8988T (cell line): Measurements from ENCODE around the gene NAA35.
"Not testable (repeated sequence)": the region's sequence is repeated elsewhere in the genome, so short reads cannot be mapped to it uniquely, and the experiment has no call there.

Experiments
- DNase-seq: peaks from one replicate; pipeline ENCODE4 v3.0.0; 2011

Gene NAA35

DNA sequence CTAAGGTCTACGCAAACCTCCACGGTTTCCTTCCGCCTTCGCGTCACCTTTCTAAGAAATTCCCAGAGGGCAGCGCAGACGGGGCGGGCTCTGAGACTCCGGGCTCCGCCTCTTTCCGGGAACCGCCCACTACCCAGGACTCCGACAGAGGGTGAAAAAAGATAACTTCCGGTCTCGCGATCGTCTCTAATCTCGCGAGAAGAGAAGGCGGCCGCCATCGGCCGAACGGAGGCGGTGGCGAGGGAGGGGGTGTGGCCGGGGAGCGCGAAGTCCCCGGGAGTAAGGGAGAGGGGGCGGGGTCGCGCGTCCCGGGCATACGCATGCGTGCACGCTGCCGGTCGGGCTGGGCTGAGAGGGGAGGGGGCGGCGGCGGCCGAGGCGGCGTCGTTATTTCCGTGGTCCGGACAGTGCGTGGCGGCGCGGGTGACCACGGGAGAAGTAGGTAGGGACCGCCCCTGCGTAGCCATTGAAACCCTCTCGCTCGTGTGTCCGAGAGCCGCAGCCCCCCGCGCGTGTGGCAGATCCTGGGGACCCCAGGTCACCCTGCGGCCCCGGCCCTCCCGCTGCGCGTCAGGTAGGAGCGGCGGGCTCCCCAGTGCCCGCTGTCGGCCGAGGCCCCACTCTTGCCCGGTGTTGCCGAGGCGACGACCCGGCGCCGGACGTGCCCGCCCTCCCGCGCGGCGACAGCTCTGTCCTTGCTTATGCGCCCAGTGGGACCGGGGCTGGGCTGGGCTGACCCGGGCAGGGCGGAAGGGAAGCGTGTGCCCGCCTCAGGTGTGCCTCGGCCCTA is at the start of gene NAA35:
Gene NAA35, plus strand, starts transcription at position 315 of the 790 bp plus-strand sequence. CDS start 1,014 bp downstream, outside the sequence.
- DNase-seq, result peak; percentile 89

DNA sequence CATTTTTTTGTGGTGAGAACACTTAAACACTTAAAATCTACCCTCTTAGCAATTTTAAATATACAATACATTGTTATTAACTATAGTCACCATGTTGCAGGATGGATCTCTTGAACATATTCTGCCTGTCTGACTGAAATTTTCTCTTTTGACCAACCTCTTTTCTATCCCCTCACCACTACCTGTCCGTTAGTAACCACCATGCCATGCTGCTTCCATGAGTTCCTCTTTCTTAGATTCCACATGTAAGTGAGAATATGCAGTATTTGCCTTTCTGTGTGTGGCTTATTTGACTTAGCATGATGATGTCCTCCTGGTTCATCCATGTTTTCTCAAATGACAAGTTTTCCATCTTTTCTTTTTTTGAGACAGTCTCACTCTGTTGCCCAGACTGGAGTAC is 48.5 kb upstream of the NAA35 start:
- DNase-seq, result no peak

DNA sequence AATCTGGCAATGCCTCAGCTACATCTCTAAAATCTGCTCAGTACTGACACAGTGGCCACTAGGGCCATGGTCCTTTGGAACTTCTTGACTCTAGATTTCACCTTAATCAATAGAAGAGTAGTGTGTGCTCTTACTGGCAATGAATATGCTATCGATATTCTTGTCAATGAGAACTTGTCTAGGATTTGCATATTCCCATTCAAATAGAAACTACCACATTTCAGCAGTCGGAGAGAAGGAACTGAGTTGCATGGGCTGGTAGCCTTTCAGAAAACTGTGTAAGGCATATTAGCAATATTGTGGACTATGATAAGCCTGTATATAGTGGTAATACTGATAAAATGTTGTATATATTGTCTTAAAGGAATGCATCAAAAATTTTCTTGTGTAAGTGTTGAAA is 45.3 kb upstream of the NAA35 start:
- no peak for DNase-seq

DNA sequence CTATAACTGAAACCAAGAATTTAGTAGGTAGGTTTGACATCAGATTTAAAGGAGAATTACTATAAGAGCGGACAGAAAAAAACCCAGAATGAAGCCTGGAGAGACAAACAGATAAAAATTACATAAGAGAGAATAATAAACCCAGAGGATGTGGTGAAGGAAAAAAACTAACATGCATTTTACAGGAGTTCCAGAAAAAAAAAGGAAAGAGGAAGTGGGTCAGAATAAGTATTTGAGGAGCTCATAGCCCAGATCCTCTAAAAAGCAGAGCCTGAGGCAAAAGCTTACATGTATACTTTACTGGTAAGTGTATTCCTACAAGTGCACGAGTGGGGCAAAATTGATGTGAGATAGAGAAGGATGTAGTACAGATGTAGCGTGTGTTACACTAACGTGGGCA is 43.1 kb upstream of the NAA35 start:
- DNase-seq, result no peak

DNA sequence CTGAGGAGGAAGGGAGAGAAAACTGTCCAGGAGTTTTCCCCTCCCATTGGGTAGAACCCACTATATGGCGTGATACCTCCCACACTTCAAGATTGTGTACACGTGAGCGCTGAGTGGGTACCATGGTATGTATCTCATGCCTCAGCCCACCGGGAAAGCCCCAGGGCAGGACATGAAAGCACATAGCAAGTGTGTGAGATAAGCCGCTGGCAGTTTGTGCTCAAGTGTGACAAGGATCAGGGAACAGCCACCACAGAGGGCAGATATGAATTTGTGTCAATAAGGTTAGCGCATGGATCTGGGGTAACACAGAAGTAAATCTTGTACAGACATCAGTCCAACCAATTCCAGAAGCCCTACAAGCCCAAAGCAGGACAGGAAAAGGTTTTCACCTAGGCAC is 42.6 kb upstream of the NAA35 start:
- no peak for DNase-seq

DNA sequence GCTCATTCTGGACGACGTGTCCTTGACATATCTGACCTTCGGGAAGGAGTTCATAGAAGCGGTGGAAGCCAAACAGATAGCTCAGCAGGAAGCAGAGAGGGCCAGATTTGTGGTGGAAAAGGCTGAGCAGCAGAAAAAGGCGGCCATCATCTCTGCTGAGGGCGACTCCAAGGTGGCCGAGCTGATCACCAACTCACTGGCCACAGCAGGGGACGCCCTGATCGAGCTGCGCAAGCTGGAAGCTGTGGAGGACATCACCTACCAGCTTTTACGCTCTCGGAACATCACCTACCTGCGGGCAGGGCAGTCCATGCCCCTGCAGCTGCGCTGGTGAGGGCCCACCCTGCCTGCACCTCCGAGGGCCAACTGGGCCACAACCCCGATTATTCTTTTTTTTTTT is 41.6 kb upstream of the NAA35 start:
- no peak for DNase-seq

DNA sequence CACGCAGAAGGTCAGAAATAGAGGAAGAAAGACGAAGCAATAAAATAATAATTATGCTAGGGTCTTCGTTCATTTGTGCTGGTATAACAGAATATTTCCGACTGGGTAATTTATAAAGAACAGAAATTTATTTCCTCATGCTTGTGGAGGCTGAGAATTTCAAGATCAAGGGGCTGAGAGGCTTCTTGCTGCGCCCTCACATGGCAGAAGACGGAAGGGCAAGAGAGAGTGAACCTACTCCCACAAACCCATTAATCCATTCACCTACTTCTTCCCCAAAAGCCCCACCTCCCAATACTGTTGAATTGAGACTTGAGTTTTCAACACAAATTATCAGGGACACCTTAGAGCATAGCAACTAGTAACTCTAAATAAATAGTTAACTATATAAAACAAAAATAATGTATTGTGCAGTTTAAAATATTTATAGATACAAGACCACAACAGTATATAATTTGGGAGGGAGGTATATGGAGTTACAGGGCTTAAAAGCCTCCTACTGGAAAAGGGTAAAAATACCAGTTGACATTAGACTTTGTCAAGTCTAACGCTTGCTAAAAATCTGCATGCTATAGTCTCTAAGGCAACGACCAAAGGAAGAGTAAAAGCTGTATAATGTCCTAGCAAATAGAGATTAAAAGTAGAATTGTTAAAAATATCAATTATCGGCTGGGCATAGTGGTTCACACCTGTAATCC is 40.3 kb upstream of the NAA35 start:
- no peak for DNase-seq

DNA sequence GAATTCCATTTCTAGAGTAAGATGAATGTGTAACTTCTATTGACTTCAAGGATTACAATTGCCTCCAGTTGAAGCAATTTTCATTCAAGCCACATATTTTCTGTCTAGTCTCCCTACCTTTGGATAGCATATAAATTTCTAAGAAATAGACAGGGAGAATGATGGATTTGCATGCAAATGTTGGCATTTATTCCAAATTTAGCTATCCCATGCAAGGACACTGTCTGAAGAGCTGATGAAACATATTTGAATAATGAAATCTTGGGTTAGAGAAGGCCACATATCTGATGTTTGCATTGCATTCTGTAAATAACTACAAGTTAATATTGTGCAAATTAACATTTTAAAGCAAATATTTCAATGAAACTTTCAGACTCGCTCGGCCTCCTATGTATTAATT is 36.0 kb upstream of the NAA35 start:
- DNase-seq, result no peak

DNA sequence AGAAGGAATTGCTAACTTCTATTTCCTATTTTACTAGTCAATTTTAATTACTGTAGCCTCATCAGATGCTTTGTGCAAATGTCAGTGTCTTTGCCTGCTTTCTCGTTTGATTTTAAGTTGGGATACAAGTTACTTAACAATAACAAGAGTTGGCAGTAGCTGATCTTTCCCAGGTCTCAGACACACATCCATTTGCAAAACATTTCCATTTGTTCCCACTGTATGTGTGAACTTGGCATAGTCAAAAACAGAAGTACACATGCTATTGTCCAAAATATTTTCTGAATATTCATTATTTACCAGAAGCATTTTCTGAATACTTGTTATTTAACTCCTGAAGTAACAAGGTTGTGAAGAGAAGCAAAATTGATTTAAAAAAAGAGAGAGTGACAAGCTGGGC is 35.0 kb upstream of the NAA35 start:
- no peak for DNase-seq

DNA sequence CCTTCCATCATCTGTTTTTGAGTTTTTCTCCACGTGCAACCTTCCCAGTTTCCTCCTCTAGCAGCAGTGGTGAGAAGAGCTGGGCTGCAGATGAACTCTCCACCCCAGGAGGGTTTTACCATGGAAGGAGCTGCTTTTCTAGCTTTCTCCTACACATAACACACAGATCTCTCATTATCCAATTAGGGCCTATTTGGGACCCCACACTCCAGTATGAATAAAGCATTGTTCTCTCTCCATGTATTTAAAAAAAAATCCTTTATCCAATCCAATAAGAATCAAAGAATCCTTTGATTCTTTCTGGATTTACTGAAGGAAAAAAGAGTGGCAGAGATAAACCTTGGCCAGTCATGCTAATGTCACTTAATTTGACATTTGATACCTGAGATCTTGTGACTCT is 31.6 kb upstream of the NAA35 start:
- no peak for DNase-seq

DNA sequence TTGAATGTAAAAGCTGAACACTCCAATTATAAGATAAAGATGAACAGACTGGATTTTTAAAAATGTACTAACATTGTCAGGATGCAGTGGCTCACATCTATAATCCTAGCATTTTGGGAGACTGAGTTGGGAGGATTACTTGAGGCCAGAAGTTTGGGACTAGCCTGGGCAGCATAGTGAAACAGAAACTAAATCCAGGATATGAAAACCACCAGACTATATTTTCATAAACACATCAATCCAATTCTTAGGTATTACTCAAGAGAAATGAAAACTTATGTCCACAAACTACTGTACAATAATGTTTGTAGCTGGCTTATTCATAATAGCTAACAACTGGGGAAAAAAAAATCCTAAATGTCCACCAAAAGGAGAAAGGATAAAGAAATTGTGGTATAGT is 26.8 kb upstream of the NAA35 start:
- DNase-seq, result no peak

DNA sequence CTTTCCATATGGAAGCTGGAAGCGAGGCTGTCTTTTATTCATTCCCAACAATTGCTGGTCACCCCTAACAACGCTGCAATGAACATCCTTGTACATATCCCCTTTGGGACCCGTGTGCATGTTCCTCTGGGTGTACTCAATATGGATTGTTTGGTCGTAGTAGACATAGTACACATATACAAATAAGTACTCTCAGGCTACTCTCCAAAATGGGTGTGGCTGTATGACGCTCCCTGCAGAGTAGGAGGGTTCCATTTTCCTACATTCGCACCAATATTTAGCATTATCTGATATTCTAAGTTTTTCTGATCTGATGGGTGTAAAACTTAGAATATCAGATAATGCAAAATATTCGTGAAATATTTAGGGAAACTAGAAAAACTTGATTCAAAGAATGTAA is 23.2 kb upstream of the NAA35 start:
- no peak for DNase-seq

DNA sequence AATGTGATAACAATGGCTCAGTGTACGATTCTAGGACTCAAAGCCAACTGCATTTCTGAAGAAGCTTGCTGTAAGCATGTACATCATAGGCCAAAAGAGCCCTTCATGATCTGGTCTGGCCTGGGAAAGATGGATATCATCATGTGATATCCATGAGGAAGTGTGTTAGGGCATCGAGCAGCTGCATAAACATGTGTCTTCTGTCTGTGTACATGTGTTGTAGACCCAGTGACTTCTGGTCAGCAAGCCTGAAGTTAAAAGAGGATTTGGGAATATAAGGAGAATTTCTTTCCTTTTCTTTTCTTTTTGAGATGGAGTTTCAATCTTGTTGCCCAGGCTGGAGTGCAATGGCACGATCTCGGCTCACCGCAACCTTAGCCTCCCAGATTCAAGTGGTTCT is 15.5 kb upstream of the NAA35 start:
- no peak for DNase-seq

DNA sequence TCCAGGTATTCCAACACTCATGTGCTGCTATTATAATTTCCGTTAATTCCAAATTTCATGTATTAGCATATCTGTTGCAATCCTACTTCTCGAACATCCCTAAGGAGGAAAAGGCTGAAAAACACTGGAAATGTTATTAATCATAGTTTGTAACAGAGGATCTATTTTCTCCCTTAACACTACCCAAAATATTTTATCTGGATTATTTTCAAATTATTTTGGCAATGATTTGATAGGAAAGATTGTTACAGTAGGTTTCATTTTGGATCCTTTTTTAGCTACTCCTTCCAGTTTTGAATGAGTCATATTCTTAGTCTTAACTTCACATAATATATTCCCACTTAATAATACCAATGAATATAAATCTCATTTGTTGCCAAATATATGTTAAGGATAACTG is 13.9 kb upstream of the NAA35 start:
- no peak for DNase-seq

DNA sequence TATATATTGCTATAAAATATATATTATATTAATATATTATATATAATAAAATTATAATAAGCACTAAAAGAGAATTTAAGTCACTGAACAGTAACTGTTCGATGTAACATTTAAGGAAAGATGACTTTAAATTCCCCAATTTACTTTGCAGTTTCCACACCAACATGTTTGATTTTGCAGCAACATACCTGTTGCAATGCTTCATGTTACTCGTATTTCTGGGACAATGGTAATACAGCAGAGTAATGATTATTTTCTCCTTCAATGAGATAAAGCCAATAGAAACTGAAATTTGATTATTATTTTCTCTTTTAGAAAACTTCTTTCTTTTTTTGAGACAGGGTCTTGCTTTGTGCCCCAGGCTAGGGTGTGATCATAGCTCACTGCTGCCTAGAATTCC is 9.5 kb upstream of the NAA35 start:
- no peak for DNase-seq

DNA sequence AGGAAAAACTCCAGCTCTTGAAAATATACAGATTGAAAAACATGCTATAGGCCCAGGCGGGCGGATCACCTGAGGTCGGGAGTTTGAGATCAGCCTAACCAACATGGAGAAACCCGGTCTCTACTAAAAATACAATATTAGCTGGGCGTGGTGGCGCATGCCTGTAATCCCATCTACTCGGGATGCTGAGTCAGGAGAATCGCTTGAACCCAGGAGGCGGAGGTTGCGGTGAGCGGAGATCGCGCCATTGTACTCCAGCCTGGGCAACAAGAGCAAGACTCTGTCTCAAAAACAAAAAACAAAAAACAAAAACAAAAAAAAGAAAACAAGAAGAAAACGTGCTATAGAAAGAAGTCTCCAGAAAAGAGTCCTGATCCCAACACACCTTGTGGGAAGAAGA is 5.0 kb upstream of the NAA35 start:
- not testable (repeated sequence) for DNase-seq

DNA sequence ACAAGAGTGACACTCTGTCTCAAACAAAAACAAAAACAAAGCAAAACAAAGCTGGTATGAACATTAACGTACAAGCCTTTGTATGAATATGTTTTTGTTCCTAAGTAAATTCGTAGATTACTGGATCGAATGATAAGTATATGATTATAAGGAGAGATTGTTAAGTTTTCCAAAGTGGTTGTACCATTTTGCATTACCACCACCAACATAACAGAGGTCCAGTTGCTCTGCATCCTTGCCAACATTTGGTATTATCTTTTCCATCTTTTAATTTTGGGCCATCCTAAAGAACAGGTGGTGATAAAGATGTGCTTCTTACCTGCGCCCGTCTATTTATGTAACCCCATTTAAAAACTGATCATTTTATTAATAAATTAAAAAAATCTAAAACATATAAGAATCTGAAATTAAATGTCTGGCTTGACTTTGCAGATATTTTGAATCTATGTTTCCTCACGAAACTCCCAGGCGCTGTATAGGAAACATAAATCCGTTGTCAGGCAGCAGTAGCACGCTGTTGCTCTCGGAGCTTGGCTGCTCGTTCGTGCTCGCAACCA is 593 bp upstream of the NAA35 start:
- DNase-seq, result no peak

DNA sequence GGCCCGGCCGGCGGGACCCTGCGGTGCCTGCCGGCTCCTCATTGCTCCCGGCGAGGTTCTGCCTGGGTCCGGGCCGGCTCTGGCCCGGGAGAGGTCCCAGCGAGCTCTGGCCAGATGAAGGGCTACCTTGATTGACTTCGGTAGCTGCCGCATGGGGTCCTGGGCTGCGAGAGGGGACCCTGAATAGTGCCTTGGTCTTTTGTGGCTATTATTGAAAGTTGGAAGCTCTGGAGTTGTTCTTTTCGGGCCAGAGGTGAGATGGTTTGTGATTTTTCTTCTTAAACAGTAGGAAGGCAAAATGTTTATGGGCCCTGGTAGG is 635 bp downstream of the NAA35 start:
- no peak for DNase-seq

DNA sequence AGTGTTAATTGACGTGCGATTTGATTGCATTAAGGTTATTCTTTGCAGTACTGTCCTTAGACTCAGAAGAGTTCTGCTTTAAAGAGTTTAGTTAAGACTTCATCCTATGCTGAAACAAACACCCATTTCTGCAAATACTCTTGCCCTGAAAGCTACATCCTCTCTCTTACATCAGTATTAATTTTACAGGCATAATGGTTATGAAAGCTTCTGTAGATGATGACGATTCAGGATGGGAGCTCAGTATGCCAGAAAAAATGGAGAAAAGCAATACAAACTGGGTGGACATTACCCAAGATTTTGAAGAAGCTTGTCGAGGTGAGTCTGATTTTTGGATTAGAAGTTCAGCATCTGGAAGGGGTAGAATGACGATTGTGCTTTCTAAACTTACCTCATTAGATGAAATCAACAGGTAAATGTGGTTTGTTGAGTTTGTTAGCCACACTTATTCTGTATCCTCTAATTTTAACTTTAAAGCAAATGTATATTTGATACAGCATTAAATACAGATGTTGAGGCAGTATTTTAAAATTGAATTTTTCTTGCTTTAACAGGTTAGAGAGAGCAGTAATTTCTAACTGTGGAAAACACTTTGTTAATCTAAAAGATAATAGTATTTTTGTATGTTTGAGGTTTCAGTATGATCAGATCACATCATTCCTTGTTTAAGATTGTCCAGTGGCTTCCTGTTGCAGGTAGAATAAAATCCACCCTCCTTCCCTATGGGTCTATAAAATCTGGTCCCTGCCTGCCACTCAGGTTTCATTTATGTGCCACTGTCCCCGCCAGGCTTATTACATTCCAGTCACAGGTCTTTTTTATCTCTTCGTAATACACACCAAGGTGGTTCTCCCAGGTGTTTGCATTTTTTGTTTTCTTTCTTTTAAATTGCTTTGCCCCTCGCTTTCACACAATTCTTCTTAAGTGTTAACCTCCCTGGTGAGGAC is 1.3 kb downstream of the NAA35 start:
- no peak for DNase-seq

DNA sequence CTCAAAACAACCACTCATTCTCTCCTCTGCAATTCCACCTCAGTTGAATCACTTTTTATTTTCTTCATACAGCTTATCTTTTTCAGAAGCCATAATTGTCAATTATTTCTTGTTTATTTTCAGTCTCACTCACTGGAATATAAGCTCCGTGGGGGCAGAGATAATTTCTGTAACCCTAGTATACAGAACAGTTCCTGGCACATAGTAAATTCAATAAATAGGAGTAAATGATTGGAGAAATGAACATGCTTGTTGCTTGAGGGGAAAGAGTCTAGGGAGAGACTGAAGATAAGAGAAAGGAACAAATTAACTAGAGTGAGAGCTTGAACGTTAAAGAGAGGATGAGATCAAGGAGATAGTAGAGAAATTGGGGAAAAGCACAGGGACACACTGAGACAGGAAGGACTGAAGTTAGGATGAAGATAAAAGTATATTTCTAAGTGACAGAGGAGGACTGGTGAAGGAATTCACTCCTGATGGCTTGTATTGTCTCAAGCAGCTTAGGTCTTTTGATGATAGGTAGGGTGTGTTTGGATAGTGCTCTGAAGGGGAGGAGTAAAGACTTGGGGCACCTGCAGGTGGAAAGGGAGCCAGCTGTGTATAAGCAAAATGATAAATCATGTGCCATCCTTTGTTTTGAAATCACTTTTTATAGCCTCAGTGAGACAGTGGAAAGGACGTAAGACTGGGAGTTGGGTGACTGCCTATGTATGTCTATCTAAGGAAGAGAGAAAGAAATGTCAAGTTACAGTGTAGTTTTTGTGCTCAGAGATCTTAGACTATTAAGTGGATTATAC is 2.2 kb downstream of the NAA35 start:
- no peak for DNase-seq

DNA sequence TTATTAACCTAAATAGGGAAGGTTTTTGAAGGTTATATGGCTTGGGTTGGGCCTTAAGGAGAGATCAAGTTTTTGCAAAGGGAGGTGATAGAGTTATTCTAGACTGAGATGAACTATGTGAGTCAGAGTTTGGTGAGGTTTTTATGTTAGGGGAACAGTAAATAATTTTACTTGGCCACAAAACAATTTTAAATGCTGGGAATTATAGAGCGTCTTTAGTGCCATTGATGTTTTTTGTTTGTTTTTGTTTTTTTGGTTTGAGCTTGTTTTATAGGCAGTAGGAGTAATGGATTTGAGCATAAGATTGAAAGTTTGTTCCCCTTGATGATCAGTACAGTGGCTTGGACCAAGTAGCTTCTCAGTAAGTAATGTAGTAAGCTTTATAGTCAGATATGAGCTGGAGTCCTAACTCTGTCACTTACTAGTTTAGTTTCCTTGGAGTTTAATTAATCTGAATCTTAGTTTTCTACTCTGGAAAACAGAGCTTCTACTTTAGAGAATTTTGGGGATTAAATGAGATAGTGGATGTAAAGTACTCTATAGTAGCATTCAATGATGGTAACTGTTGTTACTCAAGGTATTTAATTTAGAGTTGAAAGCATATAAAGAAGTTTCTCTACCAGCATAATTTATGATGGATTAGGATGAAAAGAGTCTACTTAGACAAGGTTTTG is 2.9 kb downstream of the NAA35 start:
- no peak for DNase-seq

DNA sequence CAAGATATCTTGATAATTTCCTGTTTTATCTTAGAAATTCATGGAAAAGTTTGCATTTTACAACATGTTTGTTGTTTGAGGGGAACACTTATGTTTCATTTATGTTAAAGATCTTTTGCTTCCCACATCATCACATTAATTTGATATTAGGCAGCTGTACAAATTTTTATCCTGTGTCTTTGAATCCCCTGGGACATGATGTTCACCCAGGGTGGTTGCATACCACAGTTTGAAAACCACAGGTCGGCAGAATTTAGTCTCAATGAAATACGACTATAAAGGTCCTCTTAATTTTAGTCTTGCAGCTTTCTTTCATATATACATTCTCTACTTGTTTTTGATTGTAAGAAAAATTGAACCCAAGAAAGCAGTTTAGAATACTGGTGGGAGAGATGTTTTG is 3.7 kb downstream of the NAA35 start:
- no peak for DNase-seq
